ENCODE data around the gene SLC38A7.
"Not testable (repeated sequence)": the region's sequence is repeated elsewhere in the genome, so short reads cannot be mapped to it uniquely, and the experiment has no call there.

The SLC38A7 gene

DNA sequence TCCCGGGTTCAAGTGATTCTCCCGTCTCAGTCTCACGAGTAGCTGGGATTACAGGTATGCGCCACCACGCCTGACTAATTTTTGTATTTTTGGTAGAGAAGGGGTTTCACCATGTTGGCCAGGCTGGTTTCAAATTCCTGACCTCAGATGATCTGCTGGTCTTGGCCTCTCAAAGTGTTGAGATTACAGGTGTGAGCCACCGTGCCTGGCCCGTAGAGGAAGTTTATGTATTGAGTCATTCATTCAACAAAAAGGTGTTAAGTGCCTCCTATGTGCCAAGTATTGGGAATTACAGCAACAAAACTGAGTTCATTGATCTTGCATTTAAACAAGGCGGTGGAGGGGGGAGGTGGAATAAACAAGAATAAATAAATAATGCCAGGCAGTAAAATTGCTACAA lies 44.7 kb downstream of the SLC38A7 start:
- in situ Hi-C loops (cut with MboI; ENCODE audit: low pct_unique_long_range_greater_than_20kb, low sequenced_read_pairs, unreplicated experiment) = no loop called here
- DNase-seq (ENCODE audit: low spot score) = no peak
- no peak for TF ChIP-seq CTCF (IDR thresholded peaks at IDR 0.05; ENCODE audit: extremely low read depth, insufficient read depth, missing control alignments)

DNA sequence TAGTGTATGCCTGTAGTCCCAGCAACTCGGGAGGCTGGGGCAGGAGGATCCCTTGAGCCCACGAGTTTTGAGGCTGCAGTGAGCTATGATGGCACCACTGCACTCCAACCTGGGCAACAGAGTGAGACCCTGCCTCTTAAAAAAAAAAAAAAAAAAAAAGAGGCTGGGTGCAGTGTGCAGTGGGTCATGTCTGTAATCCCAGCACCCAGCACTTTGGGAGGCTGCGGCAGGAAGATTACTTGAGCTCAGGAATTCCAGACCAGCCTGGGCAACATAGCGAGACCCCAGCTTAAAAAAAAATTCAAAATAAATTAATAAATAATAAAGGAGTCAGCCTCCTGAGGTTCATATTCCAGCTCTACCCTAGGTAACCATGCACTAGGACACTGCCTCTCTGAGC lies 45.3 kb downstream of the SLC38A7 start:
- no peak for DNase-seq (ENCODE audit: low spot score)
- in situ Hi-C loops (cut with MboI; ENCODE audit: low pct_unique_long_range_greater_than_20kb, low sequenced_read_pairs, unreplicated experiment) = no loop called here
- TF ChIP-seq CTCF (IDR thresholded peaks at IDR 0.05; ENCODE audit: extremely low read depth, insufficient read depth, missing control alignments) = no peak

- DNase-seq (ENCODE audit: low spot score) = no peak
- no peak for TF ChIP-seq CTCF (IDR thresholded peaks at IDR 0.05; ENCODE audit: extremely low read depth, insufficient read depth, missing control alignments)
- in situ Hi-C loops (cut with MboI; ENCODE audit: low pct_unique_long_range_greater_than_20kb, low sequenced_read_pairs, unreplicated experiment) = no loop called here
Measured at GRCh38 chr16:58638148-58639036, 46.2 kb downstream of the SLC38A7 start.

- in situ Hi-C loops (cut with MboI; ENCODE audit: low pct_unique_long_range_greater_than_20kb, low sequenced_read_pairs, unreplicated experiment); DNase-seq (ENCODE audit: low spot score): not testable (repeated sequence)
Measured at GRCh38 chr16:58637021-58637420, 47.5 kb downstream of the SLC38A7 start.

DNA sequence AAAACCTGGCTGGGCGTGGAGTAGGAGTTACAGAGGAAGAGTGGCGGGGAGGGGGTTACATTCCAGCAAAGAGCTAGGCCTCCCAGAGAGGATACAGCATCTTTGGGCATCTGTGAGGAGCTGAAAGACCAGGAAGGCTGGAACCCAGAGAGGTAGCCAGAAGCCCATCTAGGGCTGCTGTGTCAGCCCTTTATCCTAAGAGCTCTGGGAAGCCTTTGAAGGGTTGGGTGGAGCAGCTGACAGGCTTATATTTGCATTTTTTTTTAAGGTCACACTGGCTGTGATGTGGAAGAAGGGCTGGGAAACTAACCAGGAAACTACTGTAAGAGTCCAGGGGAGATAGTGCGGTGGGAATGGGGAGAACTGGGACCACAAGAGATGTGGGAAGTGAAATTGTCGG lies 48.1 kb downstream of the SLC38A7 start:
- TF ChIP-seq CTCF (IDR thresholded peaks at IDR 0.05; ENCODE audit: extremely low read depth, insufficient read depth, missing control alignments) = no peak
- in situ Hi-C loops (cut with MboI; ENCODE audit: low pct_unique_long_range_greater_than_20kb, low sequenced_read_pairs, unreplicated experiment) = no loop called here
- no peak for DNase-seq (ENCODE audit: low spot score)

DNA sequence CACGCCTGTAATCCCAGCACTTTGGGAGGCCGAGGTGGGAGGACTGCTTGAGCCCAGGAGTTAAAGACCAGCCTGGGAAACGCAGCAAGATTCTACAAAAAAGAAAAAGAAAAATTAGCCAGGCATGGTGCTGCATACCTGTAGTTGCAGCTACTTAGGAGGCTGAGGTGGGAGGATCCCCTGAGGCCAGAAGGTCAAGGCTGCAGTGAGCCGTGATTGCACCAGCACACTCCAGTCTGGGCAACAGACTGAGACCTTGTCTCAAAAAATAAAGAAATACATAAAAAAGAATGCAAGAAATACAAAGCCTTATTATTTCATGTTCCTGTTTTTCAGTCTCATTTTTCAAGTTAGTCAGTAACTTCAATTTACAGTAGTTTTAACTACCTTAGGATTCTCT lies 49.1 kb downstream of the SLC38A7 start:
- in situ Hi-C loops (cut with MboI; ENCODE audit: low pct_unique_long_range_greater_than_20kb, low sequenced_read_pairs, unreplicated experiment) = no loop called here
- no peak for DNase-seq (ENCODE audit: low spot score)
- no peak for TF ChIP-seq CTCF (IDR thresholded peaks at IDR 0.05; ENCODE audit: extremely low read depth, insufficient read depth, missing control alignments)

DNA sequence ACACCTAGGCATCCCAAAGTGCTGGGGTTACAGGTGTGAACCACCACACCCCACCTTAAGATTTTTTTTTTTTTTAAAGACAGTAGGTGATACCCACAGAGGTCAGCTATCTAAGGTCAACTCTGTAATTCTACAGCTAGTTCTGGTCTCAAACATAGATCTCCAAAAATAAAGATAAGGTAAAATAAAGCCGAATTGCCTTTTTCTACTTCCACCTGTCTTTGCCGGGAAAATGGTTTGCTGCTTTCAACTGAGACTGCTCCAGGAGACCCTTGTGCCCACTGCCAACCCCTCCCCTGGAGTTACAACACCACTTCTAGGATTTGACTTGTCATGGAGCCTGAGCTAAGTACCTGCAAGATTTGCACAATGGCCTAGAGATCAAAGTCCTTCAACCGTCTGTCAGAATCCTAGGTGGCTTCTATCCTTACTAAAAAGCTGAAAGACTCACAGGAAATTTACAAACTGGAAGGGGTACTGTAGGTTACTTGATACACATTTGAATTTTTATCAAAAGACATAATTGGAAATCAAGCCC lies 50.2 kb downstream of the SLC38A7 start:
- TF ChIP-seq CTCF (IDR thresholded peaks at IDR 0.05; ENCODE audit: extremely low read depth, insufficient read depth, missing control alignments) = no peak
- in situ Hi-C loops (cut with MboI; ENCODE audit: low pct_unique_long_range_greater_than_20kb, low sequenced_read_pairs, unreplicated experiment) = no loop called here
- no peak for DNase-seq (ENCODE audit: low spot score)

All from GM13977 (cell line).